ENCODE measurements around the gene ATP11A.

ATP11A gene

GRCh38 chr13:112867301-112867711, 177.5 kb downstream of the ATP11A start:
- TF ChIP-seq GATA2 (IDR thresholded peaks at IDR 0.05; ENCODE audit: low read depth, low read length), result no peak
- no peak for TF ChIP-seq GATA3 (IDR thresholded peaks at IDR 0.05; ENCODE audit: low read depth, low read length)

DNA sequence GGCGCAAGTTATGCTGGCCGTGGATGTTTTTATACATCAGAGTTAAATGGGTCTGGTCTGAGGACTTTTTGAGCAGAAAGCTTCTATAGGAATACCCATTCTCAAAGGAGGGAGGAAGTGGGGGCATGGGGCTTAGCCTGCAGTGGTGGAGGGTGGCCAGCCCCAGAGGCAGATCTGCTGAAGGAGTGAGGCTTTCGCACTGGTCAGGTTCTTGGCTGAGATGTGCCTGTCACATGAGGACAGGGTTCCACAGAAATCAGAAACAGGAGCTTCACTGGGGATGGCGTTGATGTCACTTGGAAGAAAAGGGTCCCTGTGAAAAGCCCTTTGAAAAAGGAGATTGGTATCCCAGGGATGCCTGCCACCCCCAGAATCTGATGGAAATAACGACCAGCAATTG, 178.5 kb downstream of the ATP11A start:
- TF ChIP-seq GATA2 (IDR thresholded peaks at IDR 0.05; ENCODE audit: low read depth, low read length), result no peak

- TF ChIP-seq GATA2 (IDR thresholded peaks at IDR 0.05; ENCODE audit: low read depth, low read length) (no peak), GATA3 (IDR thresholded peaks at IDR 0.05; ENCODE audit: low read depth, low read length) (no peak)
Observed at GRCh38 chr13:112869202-112870050, 179.6 kb downstream of the ATP11A start.

GRCh38 chr13:112870051-112870331, 180.2 kb downstream of the ATP11A start:
- TF ChIP-seq GATA3 (IDR thresholded peaks at IDR 0.05; ENCODE audit: low read depth, low read length) (no peak), GATA2 (IDR thresholded peaks at IDR 0.05; ENCODE audit: low read depth, low read length) (no peak)

DNA sequence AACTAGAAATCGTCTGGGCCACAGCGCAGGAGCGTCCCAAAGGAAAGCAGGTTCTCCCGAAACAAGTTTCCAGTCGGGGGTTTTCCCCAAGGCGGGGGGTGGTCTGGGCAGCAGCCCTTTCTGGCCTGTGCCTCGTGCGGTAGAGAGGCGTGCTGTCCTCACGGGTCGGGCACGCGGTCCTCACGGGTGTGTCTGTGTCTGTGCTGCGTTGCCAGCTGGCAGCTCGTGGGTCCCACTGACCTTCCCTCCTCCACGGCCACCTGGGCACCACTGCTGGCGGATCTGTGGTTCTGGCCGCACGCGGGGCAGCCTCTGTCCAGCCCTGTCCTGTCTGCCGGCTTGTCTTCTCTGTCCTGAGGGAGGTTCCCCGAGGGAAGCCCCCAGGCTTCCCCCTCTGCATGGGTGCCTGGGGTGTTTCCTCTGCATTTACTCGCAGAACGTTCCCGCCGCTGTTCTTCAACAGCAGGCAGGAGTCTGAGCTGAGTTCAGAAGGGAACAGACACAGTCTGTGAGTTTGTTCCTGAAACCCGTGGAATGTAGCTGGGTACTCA, 181.0 kb downstream of the ATP11A start:
- TF ChIP-seq GATA2 (IDR thresholded peaks at IDR 0.05; ENCODE audit: low read depth, low read length) (no peak), GATA3 (IDR thresholded peaks at IDR 0.05; ENCODE audit: low read depth, low read length) (no peak)

DNA sequence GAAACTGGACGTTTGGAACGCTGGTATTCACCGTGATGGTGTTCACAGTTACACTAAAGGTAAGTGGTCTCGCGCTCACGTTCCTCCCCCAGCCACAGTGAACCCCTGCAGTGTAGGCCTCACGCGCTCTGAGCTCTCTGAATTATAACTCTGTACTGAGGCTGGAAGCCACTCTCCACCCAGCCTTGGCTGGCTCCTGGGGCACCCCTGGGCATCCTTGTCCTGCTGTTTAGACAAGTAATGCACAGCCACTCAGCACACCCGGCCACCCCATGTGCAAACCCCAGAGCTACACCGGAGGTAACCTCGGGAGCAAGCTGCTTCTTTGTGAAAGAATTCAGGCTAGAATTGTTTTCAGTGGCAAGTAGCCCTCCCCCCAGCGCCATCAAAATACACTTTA, 181.9 kb downstream of the ATP11A start:
- no peak for TF ChIP-seq GATA2 (IDR thresholded peaks at IDR 0.05; ENCODE audit: low read depth, low read length)
- TF ChIP-seq GATA3 (IDR thresholded peaks at IDR 0.05; ENCODE audit: low read depth, low read length), result no peak

GRCh38 chr13:112873851-112874750, 184.3 kb downstream of the ATP11A start:
- TF ChIP-seq GATA2 (IDR thresholded peaks at IDR 0.05; ENCODE audit: low read depth, low read length) (no peak), GATA3 (IDR thresholded peaks at IDR 0.05; ENCODE audit: low read depth, low read length) (no peak)

GRCh38 chr13:112874751-112875300, 185.0 kb downstream of the ATP11A start:
- TF ChIP-seq GATA3 (IDR thresholded peaks at IDR 0.05; ENCODE audit: low read depth, low read length) (no peak), GATA2 (IDR thresholded peaks at IDR 0.05; ENCODE audit: low read depth, low read length) (no peak)

GRCh38 chr13:112875627-112876026, 185.8 kb downstream of the ATP11A start:
- TF ChIP-seq GATA2 (IDR thresholded peaks at IDR 0.05; ENCODE audit: low read depth, low read length) (no peak), GATA3 (IDR thresholded peaks at IDR 0.05; ENCODE audit: low read depth, low read length) (no peak)

- TF ChIP-seq GATA2 (IDR thresholded peaks at IDR 0.05; ENCODE audit: low read depth, low read length) (no peak), GATA3 (IDR thresholded peaks at IDR 0.05; ENCODE audit: low read depth, low read length) (no peak)
Observed at GRCh38 chr13:112876305-112877000, 186.6 kb downstream of the ATP11A start.

DNA sequence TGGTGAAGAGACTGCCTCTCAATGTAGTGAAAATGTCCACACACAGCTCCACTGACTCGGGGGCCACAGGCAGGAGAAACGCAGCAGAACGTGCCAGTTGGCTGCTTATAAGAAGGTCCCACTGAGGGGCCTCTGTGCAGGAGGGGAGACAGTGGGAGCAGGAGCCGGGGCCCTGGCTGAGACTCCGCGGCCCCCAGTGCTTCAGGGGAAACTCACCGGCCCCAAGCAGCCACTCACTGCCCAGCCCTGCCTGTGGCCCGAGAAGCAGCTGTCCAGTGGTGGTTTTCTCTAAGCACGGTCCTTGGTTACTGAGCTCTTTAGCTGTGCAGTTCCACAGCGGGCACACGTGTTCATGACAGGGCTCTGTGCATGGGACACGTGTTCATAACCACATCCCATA, 187.2 kb downstream of the ATP11A start:
- no peak for TF ChIP-seq GATA2 (IDR thresholded peaks at IDR 0.05; ENCODE audit: low read depth, low read length)
- TF ChIP-seq GATA3 (IDR thresholded peaks at IDR 0.05; ENCODE audit: low read depth, low read length), result no peak

DNA sequence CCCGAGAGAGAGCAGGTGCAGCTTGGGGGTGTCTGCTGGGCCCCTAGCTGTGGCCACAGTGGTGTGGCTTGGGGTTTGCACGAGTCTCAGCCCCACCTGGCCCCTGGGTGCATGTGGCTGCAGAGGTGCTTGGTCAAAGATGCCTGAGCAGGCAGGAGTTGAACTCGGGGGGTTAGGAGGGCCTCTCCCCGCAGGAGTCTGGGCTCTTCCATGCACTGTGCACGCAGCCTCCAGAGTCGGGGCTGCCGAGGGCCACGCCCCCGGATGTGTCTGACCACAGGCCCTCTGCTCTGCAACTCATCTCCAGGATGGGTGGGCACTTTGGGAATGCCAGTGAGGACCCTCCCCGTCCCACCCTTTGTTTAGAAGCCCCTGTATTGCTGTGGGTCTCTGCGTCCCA, 187.7 kb downstream of the ATP11A start:
- TF ChIP-seq GATA2 (IDR thresholded peaks at IDR 0.05; ENCODE audit: low read depth, low read length) (no peak), GATA3 (IDR thresholded peaks at IDR 0.05; ENCODE audit: low read depth, low read length) (no peak)

DNA sequence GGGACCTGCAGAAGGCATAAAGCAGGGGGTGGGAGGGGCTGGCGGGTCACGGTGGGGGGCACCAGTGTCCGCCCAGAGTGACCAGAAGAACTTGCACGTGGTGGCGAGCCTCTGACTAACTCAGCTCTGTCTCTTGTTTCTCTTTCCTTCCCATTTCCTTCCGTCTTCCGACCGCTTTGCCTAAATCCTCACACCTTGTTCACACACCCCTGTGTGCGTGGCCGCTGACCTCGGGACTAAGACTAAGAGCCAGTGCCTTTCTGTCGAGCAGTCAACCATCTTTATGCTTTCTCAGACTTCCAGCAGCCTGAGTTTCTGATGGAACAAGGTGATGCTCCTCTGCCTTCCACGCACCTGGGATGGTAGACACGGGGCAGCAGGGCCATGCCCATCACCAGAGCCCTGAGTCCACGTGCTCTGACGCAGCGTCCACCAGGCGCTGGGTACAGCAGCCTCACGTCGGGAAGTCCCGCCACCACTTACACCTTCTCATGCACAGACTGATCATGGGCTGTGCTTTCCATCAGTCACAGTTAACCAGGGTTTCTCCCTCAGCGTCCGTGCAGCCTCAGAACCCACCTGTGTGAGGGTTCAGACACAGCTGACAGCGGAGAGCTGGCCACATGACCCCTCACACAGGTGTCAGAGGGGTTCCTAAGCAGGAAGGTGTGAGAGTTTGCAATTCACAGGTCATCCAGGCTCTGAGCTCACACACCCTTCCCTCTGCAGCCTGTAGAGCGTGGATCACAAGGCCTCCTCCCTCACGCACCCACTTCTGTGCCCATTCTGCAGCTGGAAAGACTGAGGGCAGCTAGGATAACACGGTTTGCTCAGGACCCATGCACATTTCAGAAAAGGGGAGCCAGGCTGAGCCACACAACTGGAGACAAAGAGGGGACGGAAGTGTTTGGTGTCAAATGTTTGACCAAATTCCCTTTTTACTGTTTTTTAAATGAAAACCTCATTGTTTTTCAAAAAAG, 188.4 kb downstream of the ATP11A start:
- TF ChIP-seq GATA2 (IDR thresholded peaks at IDR 0.05; ENCODE audit: low read depth, low read length), result no peak
- TF ChIP-seq GATA3 (IDR thresholded peaks at IDR 0.05; ENCODE audit: low read depth, low read length), result no peak
